Measurements from ENCODE around the gene CDC42BPA. TPM values are rescaled to one million over a fixed set of nuclear protein-coding genes. Genes with fewer than 3 reads are reported as not detected.
"Not testable (repeated sequence)": the region's sequence is repeated elsewhere in the genome, so short reads cannot be mapped to it uniquely, and the experiment has no call there.

The CDC42BPA gene
- total RNA-seq, 3 donors from 2014 or later = 39.8 to 54.7 (median 46.7) TPM

- Histone ChIP-seq H3K9me3 (no peaks in the 10 kb centered on the region), H3K4me3 (no peak overlapping the region), H3K36me3 (no peaks in the 10 kb centered on the region), H3K27me3 (no peaks in the 10 kb centered on the region), H3K4me1 (no peaks in the 10 kb centered on the region), H3K27ac (no peak overlapping the region)
- no peak for TF ChIP-seq POLR2A (IDR thresholded peaks at IDR 0.05)
- TF ChIP-seq, protein P1, sequence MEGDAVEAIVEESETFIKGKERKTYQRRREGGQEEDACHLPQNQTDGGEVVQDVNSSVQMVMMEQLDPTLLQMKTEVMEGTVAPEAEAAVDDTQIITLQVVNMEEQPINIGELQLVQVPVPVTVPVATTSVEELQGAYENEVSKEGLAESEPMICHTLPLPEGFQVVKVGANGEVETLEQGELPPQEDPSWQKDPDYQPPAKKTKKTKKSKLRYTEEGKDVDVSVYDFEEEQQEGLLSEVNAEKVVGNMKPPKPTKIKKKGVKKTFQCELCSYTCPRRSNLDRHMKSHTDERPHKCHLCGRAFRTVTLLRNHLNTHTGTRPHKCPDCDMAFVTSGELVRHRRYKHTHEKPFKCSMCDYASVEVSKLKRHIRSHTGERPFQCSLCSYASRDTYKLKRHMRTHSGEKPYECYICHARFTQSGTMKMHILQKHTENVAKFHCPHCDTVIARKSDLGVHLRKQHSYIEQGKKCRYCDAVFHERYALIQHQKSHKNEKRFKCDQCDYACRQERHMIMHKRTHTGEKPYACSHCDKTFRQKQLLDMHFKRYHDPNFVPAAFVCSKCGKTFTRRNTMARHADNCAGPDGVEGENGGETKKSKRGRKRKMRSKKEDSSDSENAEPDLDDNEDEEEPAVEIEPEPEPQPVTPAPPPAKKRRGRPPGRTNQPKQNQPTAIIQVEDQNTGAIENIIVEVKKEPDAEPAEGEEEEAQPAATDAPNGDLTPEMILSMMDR (IDR thresholded peaks at IDR 0.05) = no peak
- TF ChIP-seq POLR2AphosphoS5 (IDR thresholded peaks at IDR 0.05) = no peak
- no peak for DNase-seq (ENCODE audit: low spot score in 2 of 2)
- intact Hi-C loops (cut with DNase I; ENCODE audit: low total_unique reads) = loop anchor here (10.0 kb wide), 1 partner anchor 1926 kb away; no protein-coding TSS in a partner anchor
These were observed 77.3 kb downstream of the CDC42BPA start for GRCh38 chr1:227240983-227241382.

DNA sequence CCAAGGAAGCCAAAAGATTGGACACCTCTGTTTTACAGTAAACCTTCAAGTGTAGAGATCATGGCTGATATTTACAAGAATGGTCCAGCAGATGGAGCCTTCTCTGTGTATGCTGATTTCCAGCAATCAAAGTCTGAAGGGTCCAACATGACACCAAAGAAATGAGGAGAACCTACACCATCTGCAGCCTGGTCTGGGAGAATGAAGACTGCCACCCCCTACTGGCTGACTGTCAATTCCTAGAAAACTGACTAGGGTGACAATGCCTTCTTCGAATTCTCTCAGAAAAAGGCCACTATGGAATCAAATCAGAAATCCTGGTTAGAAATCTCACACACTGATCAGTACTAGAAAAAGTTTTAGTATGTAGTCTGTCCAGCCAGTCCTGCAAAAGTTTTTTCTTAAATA is 83.3 kb downstream of the CDC42BPA start:
- DNase-seq (ENCODE audit: low spot score in 2 of 2) = no peak
- intact Hi-C loops (cut with DNase I; ENCODE audit: low total_unique reads) = no loop called here
- Histone ChIP-seq H3K9me3 (no peaks in the 10 kb centered on the region), H3K36me3 (no peaks in the 10 kb centered on the region), H3K4me1 (no peaks in the 10 kb centered on the region), H3K4me3 (no peak overlapping the region), H3K27me3 (no peaks in the 10 kb centered on the region), H3K27ac (no peak overlapping the region)
- no peak for TF ChIP-seq POLR2A (IDR thresholded peaks at IDR 0.05)
- no peak for TF ChIP-seq POLR2AphosphoS5 (IDR thresholded peaks at IDR 0.05)
- TF ChIP-seq, protein P1 (IDR thresholded peaks at IDR 0.05) = peak in 2 of 3 donors; percentile 23 to 24

DNA sequence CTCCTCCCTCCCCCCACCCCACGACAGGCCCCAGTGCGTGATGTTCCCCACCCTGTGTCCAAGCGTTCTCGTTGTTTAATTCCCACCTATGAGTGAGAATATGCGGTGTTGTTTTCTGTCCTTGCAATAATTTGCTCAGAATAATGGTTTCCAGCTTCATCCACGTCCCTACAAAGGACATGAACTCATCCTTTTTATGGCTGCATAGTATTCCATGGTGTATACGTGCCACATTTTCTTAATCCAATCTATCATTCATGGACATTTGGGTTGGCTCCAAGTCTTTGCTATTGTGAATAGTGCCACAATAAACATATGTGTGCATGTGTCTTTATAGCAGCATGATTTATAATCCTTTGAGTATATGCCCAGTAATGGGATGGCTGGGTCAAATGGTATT is 87.2 kb downstream of the CDC42BPA start:
- H3K4me1 ChIP-seq; intact Hi-C loops (cut with DNase I; ENCODE audit: low total_unique reads); H3K36me3 ChIP-seq; H3K9me3 ChIP-seq; DNase-seq (ENCODE audit: low spot score in 2 of 2); H3K4me3 ChIP-seq; H3K27me3 ChIP-seq; H3K27ac ChIP-seq: not testable (repeated sequence)

- Histone ChIP-seq H3K4me3 (no peak overlapping the region), H3K27ac (no peak overlapping the region), H3K27me3 (no peaks in the 10 kb centered on the region), H3K9me3 (no peaks in the 10 kb centered on the region), H3K4me1 (no peaks in the 10 kb centered on the region), H3K36me3 (no peaks in the 10 kb centered on the region)
- no peak for DNase-seq (ENCODE audit: low spot score in 2 of 2)
- intact Hi-C loops (cut with DNase I; ENCODE audit: low total_unique reads) = no loop called here
- TF ChIP-seq, protein P1 (IDR thresholded peaks at IDR 0.05) = no peak
- TF ChIP-seq POLR2A (IDR thresholded peaks at IDR 0.05) (no peak), POLR2AphosphoS5 (IDR thresholded peaks at IDR 0.05) (no peak)
These were observed 90.1 kb downstream of the CDC42BPA start for GRCh38 chr1:227228201-227228600.

- intact Hi-C loops (cut with DNase I; ENCODE audit: low total_unique reads) = no loop called here
These were observed 90.5 kb downstream of the CDC42BPA start for GRCh38 chr1:227227761-227228160.

More at GRCh38 chr1:227227761-227228160, 90.5 kb downstream of the CDC42BPA start:
- no peak for TF ChIP-seq POLR2AphosphoS5 (IDR thresholded peaks at IDR 0.05)
- no peak for TF ChIP-seq POLR2A (IDR thresholded peaks at IDR 0.05)
- TF ChIP-seq, protein P1 (IDR thresholded peaks at IDR 0.05) = no peak
- no peak overlapping the region for H3K27ac ChIP-seq
- no peaks in the 10 kb centered on the region for H3K4me1 ChIP-seq
- H3K9me3 ChIP-seq = no peaks in the 10 kb centered on the region
- no peak for DNase-seq (ENCODE audit: low spot score in 2 of 2)
- H3K27me3 ChIP-seq = no peaks in the 10 kb centered on the region
- no peak overlapping the region for H3K4me3 ChIP-seq
- no peaks in the 10 kb centered on the region for H3K36me3 ChIP-seq
